GM19438 (cell line): Measurements from ENCODE around the gene HDAC1.
"Not testable (repeated sequence)": the region's sequence is repeated elsewhere in the genome, so short reads cannot be mapped to it uniquely, and the experiment has no call there.

ENCODE experiments used
- ATAC-seq: cut with Tn5 transposase; IDR thresholded peaks from one replicate; pipeline ENCODE4 v1.9.1; 2021; ENCODE audit warnings: low read depth; ENCODE audit not compliant: unreplicated experiment

Gene HDAC1

GRCh38 chr1:32341971-32342370 lies 50.1 kb downstream of the HDAC1 start:
- ATAC-seq, result no peak

- no peak for ATAC-seq
Measured at GRCh38 chr1:32342704-32343103, 50.8 kb downstream of the HDAC1 start.

- ATAC-seq, result no peak
Measured at GRCh38 chr1:32345289-32345827, 53.5 kb downstream of the HDAC1 start.

- ATAC-seq, result no peak
Measured at GRCh38 chr1:32346532-32347157, 54.8 kb downstream of the HDAC1 start.

- no peak for ATAC-seq
Measured at GRCh38 chr1:32349211-32349708, 57.4 kb downstream of the HDAC1 start.

- ATAC-seq, result peak; percentile 19
Measured at GRCh38 chr1:32350785-32351398, 59.0 kb downstream of the HDAC1 start.

GRCh38 chr1:32351399-32352238 lies 59.7 kb downstream of the HDAC1 start:
- ATAC-seq, result peak; percentile 85

GRCh38 chr1:32352239-32352745 lies 60.4 kb downstream of the HDAC1 start:
- no peak for ATAC-seq

- no peak for ATAC-seq
Measured at GRCh38 chr1:32352831-32353383, 61.0 kb downstream of the HDAC1 start.

- ATAC-seq, result no peak
Measured at GRCh38 chr1:32353431-32353830, 61.5 kb downstream of the HDAC1 start.

GRCh38 chr1:32353886-32354570 lies 62.1 kb downstream of the HDAC1 start:
- no peak for ATAC-seq

GRCh38 chr1:32355778-32356177 lies 63.9 kb downstream of the HDAC1 start:
- not testable (repeated sequence) for ATAC-seq

GRCh38 chr1:32356478-32356877 lies 64.6 kb downstream of the HDAC1 start:
- no peak for ATAC-seq

GRCh38 chr1:32357614-32358013 lies 65.7 kb downstream of the HDAC1 start:
- no peak for ATAC-seq

GRCh38 chr1:32358435-32358834 lies 66.6 kb downstream of the HDAC1 start:
- no peak for ATAC-seq

GRCh38 chr1:32361308-32361673 lies 69.4 kb downstream of the HDAC1 start:
- ATAC-seq, result no peak

GRCh38 chr1:32361674-32362473 lies 70.0 kb downstream of the HDAC1 start:
- no peak for ATAC-seq

GRCh38 chr1:32362474-32363313 lies 70.8 kb downstream of the HDAC1 start, which contains the start of the genes FAM229A and TSSK3:
FAM229A (minus strand) TSS chr1:32362485; CDS start chr1:32362091, 394 bp downstream.
TSSK3 (plus strand) TSS chr1:32362539; CDS start chr1:32362702, 163 bp downstream.
- no peak for ATAC-seq
